Body of pancreas (tissue), 4 donors: ENCODE measurements around the gene ADAMTS3. TPM values are rescaled to one million over a fixed set of nuclear protein-coding genes. Genes with fewer than 3 reads are reported as not detected.

Source experiments
- ATAC-seq: fragments of 150-250 bp; one replicate; pipeline ENCODE4 v1.9.1; 2016
- DNase-seq, 4 donors: peaks; one replicate each; pipeline ENCODE4 v3.0.0-alpha.2; 2019
- H3K27ac ChIP-seq, 4 donors: fragments of 200-600 bp; sonication (generic); 1 replicate in 3 of 4; 2 replicates in 1 of 4; pipeline versions ENCODE4 v1.5.1 to v1.6.1; 2016 to 2019; ENCODE audit warnings: mild to moderate bottlenecking in 1 of 4, mixed read lengths in 1 of 4, moderate library complexity in 1 of 4
- H3K27me3 ChIP-seq, 2 donors: fragments of 200-600 bp; sonication (generic); one replicate each; pipeline ENCODE4 v1.6.0; 2016; ENCODE audit warnings: mild to moderate bottlenecking in 1 of 2
- H3K36me3 ChIP-seq, 2 donors: fragments of 200-600 bp; sonication (generic); replicated peaks in 1 of 2; 2 replicates each; pipeline ENCODE4 v1.5.1; 2016; ENCODE audit warnings: low read depth in 2 of 2; ENCODE audit not compliant: insufficient read depth in 1 of 2
- H3K4me1 ChIP-seq: fragments of 200-600 bp; sonication (generic); one replicate; pipeline ENCODE4 v1.6.0; 2016
- H3K4me3 ChIP-seq, 2 donors: fragments of 200-600 bp; sonication (generic); 1 replicate in 1 of 2; 2 replicates in 1 of 2; pipeline ENCODE4 v1.5.1; 2016 to 2019
- H3K9me3 ChIP-seq, 3 donors: fragments of 200-600 bp; sonication (generic); 1 replicate in 2 of 3; 2 replicates in 1 of 3; pipeline ENCODE4 v1.5.1; 2016
- POLR2A ChIP-seq, 3 donors: fragments of 450-650 bp; IDR thresholded peaks; one replicate each; pipeline ENCODE4 v1.6.1; 2016; ENCODE audit warnings: antibody characterized with exemption in 3 of 3, mild to moderate bottlenecking in 2 of 3
- WGBS, 2 donors: methylation state at CpG; one replicate each; pipeline ENCODE4 v1.1.5; 2017; 5-methylcytosine and 5-hydroxymethylcytosine counted together
- intact Hi-C: fragments of 100-400 bp; cut with DNase I; formaldehyde crosslinking; loops from one replicate; pipeline ENCODE4 v1.15.1; 2023
- total RNA-seq, 2 donors: library from RNA; depleted of rRNA; stranded (reverse); fragments of >200 nt; gene quantifications; one replicate each; pipeline ENCODE4 v1.1.0, GENCODE V29; 2016
- TF ChIP-seq, protein P1 (sequence below), 7 experiments: fragments of 450-650 bp in 4 of 7; fragments of 200-600 bp in 3 of 7; sonication (generic) in 3 of 7; IDR thresholded peaks; one replicate each; pipeline ENCODE4 v1.5.1; 2016 to 2019; ENCODE audit warnings: antibody characterized with exemption in 7 of 7

The ADAMTS3 gene
- total RNA-seq, 2 donors from 2014 or later = 0.26 to 0.33 TPM

DNA sequence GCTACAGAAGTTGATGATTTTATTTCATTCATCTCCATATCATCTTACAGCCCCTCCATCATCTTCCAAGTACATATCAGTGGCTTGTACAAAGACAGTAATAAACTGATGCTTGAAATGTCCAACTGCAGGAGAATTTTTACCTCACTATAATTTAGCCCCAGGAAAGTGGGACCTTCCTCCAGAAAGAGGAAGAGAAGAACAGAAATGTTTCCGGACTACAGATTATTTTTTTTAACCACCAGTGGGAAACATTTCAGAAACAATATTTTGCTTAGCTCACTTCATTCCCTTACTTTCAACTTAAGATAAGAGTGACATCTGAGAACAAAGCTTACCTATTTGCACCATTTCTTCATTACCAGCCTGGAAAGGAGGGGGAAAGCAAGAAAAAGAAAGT, 2.0 kb downstream of the ADAMTS3 start:
- ATAC-seq = no peak
- 33 to 73% methylated on average over 1 of the region's 1 CpG for WGBS, 2 donors
- H3K9me3 ChIP-seq = no peaks in the 10 kb centered on the region
- no peaks in the 10 kb centered on the region for H3K36me3 ChIP-seq
- H3K4me3 ChIP-seq = no peak overlapping the region
- TF ChIP-seq POLR2A (IDR thresholded peaks at IDR 0.05) = no peak
- TF ChIP-seq, protein P1, sequence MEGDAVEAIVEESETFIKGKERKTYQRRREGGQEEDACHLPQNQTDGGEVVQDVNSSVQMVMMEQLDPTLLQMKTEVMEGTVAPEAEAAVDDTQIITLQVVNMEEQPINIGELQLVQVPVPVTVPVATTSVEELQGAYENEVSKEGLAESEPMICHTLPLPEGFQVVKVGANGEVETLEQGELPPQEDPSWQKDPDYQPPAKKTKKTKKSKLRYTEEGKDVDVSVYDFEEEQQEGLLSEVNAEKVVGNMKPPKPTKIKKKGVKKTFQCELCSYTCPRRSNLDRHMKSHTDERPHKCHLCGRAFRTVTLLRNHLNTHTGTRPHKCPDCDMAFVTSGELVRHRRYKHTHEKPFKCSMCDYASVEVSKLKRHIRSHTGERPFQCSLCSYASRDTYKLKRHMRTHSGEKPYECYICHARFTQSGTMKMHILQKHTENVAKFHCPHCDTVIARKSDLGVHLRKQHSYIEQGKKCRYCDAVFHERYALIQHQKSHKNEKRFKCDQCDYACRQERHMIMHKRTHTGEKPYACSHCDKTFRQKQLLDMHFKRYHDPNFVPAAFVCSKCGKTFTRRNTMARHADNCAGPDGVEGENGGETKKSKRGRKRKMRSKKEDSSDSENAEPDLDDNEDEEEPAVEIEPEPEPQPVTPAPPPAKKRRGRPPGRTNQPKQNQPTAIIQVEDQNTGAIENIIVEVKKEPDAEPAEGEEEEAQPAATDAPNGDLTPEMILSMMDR (IDR thresholded peaks at IDR 0.05) = no peak
- intact Hi-C loops = no loop called here
- H3K4me1 ChIP-seq = peaks cover 13% of the 10 kb centered on the region
- DNase-seq = no peak
- H3K27ac ChIP-seq = no peak overlapping the region
- no peaks in the 10 kb centered on the region for H3K27me3 ChIP-seq

DNA sequence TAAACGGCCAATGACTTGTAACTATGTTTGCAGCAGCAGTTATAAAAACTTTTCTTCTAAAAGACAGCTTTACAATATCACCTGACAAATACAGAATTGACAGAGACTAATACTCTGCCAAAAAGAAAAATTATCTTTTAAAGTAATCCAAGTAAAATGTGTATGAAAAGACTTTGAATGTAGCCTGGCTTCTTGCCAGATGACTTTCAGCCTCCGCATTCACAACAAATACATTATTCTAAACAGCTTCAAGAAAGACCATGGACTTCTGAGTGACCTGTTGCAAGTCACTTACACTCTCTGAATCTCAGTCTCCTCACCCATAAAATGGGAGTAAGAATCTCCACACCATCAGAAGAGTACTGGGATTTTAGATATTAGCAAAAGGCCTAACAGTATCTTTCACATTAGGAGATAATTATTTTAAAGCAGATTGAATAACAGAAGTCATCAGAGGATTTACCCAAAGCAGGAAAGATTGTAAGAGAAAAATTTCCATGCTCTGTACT, 2.5 kb downstream of the ADAMTS3 start:
- Histone ChIP-seq H3K4me1 (peaks cover 13% of the 10 kb centered on the region), H3K4me3 (no peak overlapping the region), H3K9me3 (no peaks in the 10 kb centered on the region), H3K36me3 (no peaks in the 10 kb centered on the region), H3K27ac (no peak overlapping the region), H3K27me3 (no peaks in the 10 kb centered on the region)
- TF ChIP-seq POLR2A (IDR thresholded peaks at IDR 0.05) = no peak
- TF ChIP-seq, protein P1 (IDR thresholded peaks at IDR 0.05) = no peak
- no peak for ATAC-seq
- DNase-seq = no peak
- intact Hi-C loops = no loop called here
- 58 to 64% methylated on average over 2 of the region's 2 CpGs for WGBS, 2 donors

DNA sequence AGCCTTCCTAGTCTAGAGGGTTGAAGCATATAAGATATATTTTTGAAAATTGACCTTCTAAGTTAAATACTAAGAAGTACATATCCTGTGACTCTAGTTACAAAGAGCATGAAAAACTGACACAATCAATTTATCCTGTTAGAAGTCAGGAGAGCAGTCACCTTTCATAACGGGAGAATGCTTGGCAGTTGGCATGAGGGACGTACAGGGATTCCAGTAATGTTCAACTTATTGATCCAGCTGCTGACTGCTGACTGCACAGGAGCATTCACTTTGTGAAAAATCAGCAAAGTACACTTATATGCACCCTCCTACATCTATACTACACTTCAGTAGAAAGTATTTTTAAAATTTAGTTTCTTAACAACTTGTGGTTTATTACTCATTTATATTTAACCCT, 4.2 kb downstream of the ADAMTS3 start:
- intact Hi-C loops = no loop called here

DNA sequence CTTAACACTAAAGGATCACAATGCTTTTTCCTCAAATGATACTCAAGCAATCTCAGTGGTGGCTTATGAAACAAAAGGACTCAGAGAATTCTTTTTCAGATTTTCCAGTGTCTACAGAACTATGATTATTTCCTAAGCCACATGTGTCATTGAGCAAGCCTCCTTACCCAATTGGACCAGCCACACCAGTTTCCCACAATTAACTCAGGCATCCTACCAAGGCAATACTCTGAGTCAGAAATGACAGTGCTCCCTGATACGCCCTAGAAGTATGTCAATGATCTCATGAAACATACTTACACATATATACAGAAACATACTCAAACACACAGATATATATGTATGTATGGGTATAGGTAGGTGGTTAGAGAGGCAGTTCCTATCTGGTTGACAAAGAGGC, 4.8 kb downstream of the ADAMTS3 start:
- DNase-seq = no peak
- Histone ChIP-seq H3K4me1 (peaks cover 7% of the 10 kb centered on the region), H3K4me3 (no peak overlapping the region), H3K36me3 (no peaks in the 10 kb centered on the region), H3K27ac (no peak overlapping the region), H3K9me3 (no peaks in the 10 kb centered on the region), H3K27me3 (no peaks in the 10 kb centered on the region)
- WGBS, 2 donors = 79 to 86% methylated on average over 1 of the region's 1 CpG
- intact Hi-C loops = no loop called here
- ATAC-seq = no peak
- TF ChIP-seq, protein P1 (IDR thresholded peaks at IDR 0.05) = no peak
- no peak for TF ChIP-seq POLR2A (IDR thresholded peaks at IDR 0.05)

More for the DNA sequence above, 4.2 kb downstream of the ADAMTS3 start:
- Histone ChIP-seq H3K27me3 (no peaks in the 10 kb centered on the region), H3K4me3 (no peak overlapping the region), H3K4me1 (peaks cover 13% of the 10 kb centered on the region), H3K36me3 (no peaks in the 10 kb centered on the region), H3K27ac (no peak overlapping the region), H3K9me3 (no peaks in the 10 kb centered on the region)
- ATAC-seq = no peak
- TF ChIP-seq, protein P1 (IDR thresholded peaks at IDR 0.05) = no peak
- TF ChIP-seq POLR2A (IDR thresholded peaks at IDR 0.05) = no peak
- WGBS, 2 donors = 21 to 36% methylated on average over 2 of the region's 2 CpGs
- DNase-seq = no peak

- WGBS, 2 donors = 88% methylated on average over 1 of the region's 1 CpG
Measured at GRCh38 chr4:72558655-72559054, 10.4 kb downstream of the ADAMTS3 start.

More at GRCh38 chr4:72558655-72559054, 10.4 kb downstream of the ADAMTS3 start:
- no peaks in the 10 kb centered on the region for H3K36me3 ChIP-seq
- H3K9me3 ChIP-seq = no peaks in the 10 kb centered on the region
- no peak for DNase-seq
- H3K4me3 ChIP-seq = no peak overlapping the region
- no peaks in the 10 kb centered on the region for H3K27me3 ChIP-seq
- intact Hi-C loops = no loop called here
- H3K27ac ChIP-seq = no peak overlapping the region
- ATAC-seq = no peak
- TF ChIP-seq, protein P1 (IDR thresholded peaks at IDR 0.05) = no peak
- TF ChIP-seq POLR2A (IDR thresholded peaks at IDR 0.05) = no peak
- H3K4me1 ChIP-seq = no peaks in the 10 kb centered on the region
